HUES64 (cell line): ENCODE measurements around the gene SAMD8.

ENCODE experiments used
- H3K27ac ChIP-seq: 2 replicates; pipeline ENCODE4 v1.7.0; 2013; ENCODE audit warnings: low read depth, low read length, inconsistent platforms
- H3K27me3 ChIP-seq: 2 replicates; pipeline ENCODE4 v1.6.1; 2013; ENCODE audit warnings: mild to moderate bottlenecking, low read length; ENCODE audit not compliant: insufficient read depth
- H3K36me3 ChIP-seq: 2 replicates; pipeline ENCODE4 v1.6.1; 2013; ENCODE audit warnings: mild to moderate bottlenecking, low read length; ENCODE audit not compliant: insufficient read depth
- H3K4me1 ChIP-seq: 2 replicates; pipeline ENCODE4 v1.6.1; 2013; ENCODE audit warnings: mild to moderate bottlenecking, low read length, moderate library complexity; ENCODE audit not compliant: insufficient read depth
- H3K4me3 ChIP-seq: 2 replicates; pipeline ENCODE4 v1.5.1; 2013; ENCODE audit warnings: mild to moderate bottlenecking, low read length, moderate library complexity
- H3K9ac ChIP-seq: 2 replicates; pipeline ENCODE4 v1.6.1; 2013; ENCODE audit warnings: mild to moderate bottlenecking, low read depth, low read length
- H3K9me3 ChIP-seq: 2 replicates; pipeline ENCODE4 v1.6.1; 2013; ENCODE audit warnings: low read depth, low read length; ENCODE audit not compliant: insufficient read depth
- WGBS: fragments of 150-250, 120-280 bp; methylation state at CpG from one replicate; pipeline ENCODE4 v1.1.7; 2013; ENCODE audit warnings: missing lambda C conversion rate; 5-methylcytosine and 5-hydroxymethylcytosine counted together

Gene SAMD8

GRCh38 chr10:75086278-75086934, 25.1 kb upstream of the SAMD8 start:
- 85% methylated on average over 9 of the region's 9 CpGs for WGBS
- no peaks in the 10 kb centered on the region for H3K36me3 ChIP-seq

GRCh38 chr10:75088640-75089039, 22.8 kb upstream of the SAMD8 start:
- Histone ChIP-seq H3K9me3 (no peaks in the 10 kb centered on the region), H3K36me3 (no peaks in the 10 kb centered on the region), H3K4me3 (no peak overlapping the region), H3K4me1 (peaks cover 17% of the 10 kb centered on the region), H3K27me3 (no peaks in the 10 kb centered on the region), H3K27ac (no peak overlapping the region), H3K9ac (no peak overlapping the region)
- 87% methylated on average over 2 of the region's 2 CpGs for WGBS

More at GRCh38 chr10:75086278-75086934, 25.1 kb upstream of the SAMD8 start:
- H3K9ac ChIP-seq: no peak overlapping the region
- H3K4me1 ChIP-seq: peaks cover 18% of the 10 kb centered on the region
- no peaks in the 10 kb centered on the region for H3K9me3 ChIP-seq
- no peak overlapping the region for H3K4me3 ChIP-seq
- H3K27ac ChIP-seq: no peak overlapping the region
- peaks cover 1% of the 10 kb centered on the region; the same call in 1 of the 2 replicates for H3K27me3 ChIP-seq

- H3K4me1 ChIP-seq: peaks cover 7% of the 10 kb centered on the region; the same call in 1 of the 2 replicates
- no peak overlapping the region for H3K27ac ChIP-seq
- H3K27me3 ChIP-seq: no peaks in the 10 kb centered on the region
- H3K4me3 ChIP-seq: no peak overlapping the region
- H3K36me3 ChIP-seq: no peaks in the 10 kb centered on the region
- 87% methylated on average over 6 of the region's 6 CpGs for WGBS
- H3K9ac ChIP-seq: no peak overlapping the region
- H3K9me3 ChIP-seq: no peaks in the 10 kb centered on the region
Measured at GRCh38 chr10:75089634-75090033, 21.8 kb upstream of the SAMD8 start.

- Histone ChIP-seq H3K9ac (no peak overlapping the region), H3K27ac (no peak overlapping the region), H3K9me3 (no peaks in the 10 kb centered on the region), H3K27me3 (no peaks in the 10 kb centered on the region), H3K4me3 (no peak overlapping the region), H3K36me3 (no peaks in the 10 kb centered on the region), H3K4me1 (peaks cover 5% of the 10 kb centered on the region; the same call in 1 of the 2 replicates)
- WGBS: 92% methylated on average over 3 of the region's 3 CpGs
Measured at GRCh38 chr10:75091146-75091545, 20.3 kb upstream of the SAMD8 start.

GRCh38 chr10:75094465-75094864, 17.0 kb upstream of the SAMD8 start:
- whole genome bisulfite sequencing: 95% methylated on average over 10 of the region's 10 CpGs
- Histone ChIP-seq H3K9me3 (no peaks in the 10 kb centered on the region), H3K27ac (no peak overlapping the region), H3K9ac (no peak overlapping the region), H3K4me3 (no peak overlapping the region), H3K27me3 (no peaks in the 10 kb centered on the region), H3K4me1 (no peaks in the 10 kb centered on the region), H3K36me3 (no peaks in the 10 kb centered on the region)

DNA sequence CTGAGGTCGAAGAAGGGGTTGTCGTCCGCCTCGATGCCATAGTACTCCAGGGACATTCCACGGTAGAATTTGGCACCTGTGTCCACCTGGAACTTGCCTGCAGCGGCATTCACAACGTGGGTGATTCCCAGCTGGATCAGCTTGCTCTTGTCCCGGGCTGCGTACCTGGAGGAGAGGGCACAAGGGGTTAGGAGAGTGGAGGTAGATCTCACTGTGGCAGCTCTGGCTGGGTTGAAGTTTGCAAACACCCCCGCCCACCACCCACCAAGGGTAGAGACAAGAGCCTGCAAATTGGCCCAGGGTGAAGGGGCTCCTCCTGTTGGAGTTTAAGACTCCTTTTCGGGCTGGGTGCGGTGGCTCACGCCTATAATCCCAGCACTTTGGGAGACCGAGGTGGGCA, 15.8 kb upstream of the SAMD8 start:
- no peak overlapping the region for H3K4me3 ChIP-seq
- no peaks in the 10 kb centered on the region for H3K36me3 ChIP-seq
- H3K27me3 ChIP-seq: no peaks in the 10 kb centered on the region
- no peaks in the 10 kb centered on the region for H3K9me3 ChIP-seq
- peaks cover 6% of the 10 kb centered on the region for H3K4me1 ChIP-seq
- H3K9ac ChIP-seq: no peak overlapping the region
- 87% methylated on average over 14 of the region's 14 CpGs for WGBS
- no peak overlapping the region for H3K27ac ChIP-seq

DNA sequence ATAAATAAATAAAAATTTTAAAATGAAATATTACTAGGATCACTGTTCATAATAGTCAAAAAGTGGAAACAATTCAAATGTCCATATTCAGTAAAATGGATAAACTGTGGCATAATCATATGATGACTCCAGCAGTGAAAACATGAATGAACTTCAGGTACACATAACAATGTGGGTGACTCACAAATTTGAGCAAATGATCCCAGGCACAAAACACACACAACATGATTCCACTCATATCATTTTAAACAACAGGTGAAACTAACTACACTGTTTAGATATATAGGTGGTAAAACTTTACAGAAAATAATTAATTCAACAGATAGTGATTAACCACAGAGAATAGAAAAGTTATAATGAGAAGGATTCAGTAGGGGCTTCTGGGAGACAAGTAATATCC, 14.7 kb upstream of the SAMD8 start:
- no peaks in the 10 kb centered on the region for H3K9me3 ChIP-seq
- H3K4me1 ChIP-seq: peaks cover 10% of the 10 kb centered on the region
- H3K27me3 ChIP-seq: no peaks in the 10 kb centered on the region
- H3K9ac ChIP-seq: no peak overlapping the region
- H3K4me3 ChIP-seq: no peak overlapping the region
- no peaks in the 10 kb centered on the region for H3K36me3 ChIP-seq
- no peak overlapping the region for H3K27ac ChIP-seq

DNA sequence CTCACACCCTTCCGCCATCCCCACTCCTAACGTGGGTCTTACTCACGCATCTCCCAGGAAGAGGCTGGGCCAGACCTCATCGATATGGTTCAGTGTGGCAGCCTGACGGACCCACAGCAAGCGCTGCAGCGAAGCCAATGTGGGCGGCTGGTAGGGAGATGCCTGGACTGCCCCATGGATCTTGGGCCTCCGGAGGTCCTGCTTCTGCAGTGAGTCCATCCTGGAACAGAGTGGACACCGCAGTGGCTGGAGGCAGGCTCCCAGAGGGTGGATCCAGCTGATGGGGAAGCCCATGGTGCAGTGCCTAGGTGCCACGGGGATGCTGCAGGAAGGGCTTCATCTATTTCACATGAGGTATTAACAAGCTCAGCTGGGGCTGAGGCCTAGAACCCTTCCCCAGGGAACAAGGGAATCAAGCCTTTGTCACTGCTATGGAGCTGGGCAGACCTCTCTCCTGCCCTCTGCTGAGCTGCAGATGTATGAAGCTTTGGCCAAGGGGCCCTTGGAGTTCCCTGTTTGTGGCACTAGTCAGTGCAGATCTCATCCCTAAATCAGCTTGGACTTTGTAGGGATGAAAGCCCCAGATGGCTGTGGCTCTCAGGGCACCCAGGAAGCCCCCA, 13.7 kb upstream of the SAMD8 start:
- Histone ChIP-seq H3K4me1 (peaks cover 10% of the 10 kb centered on the region), H3K9me3 (no peaks in the 10 kb centered on the region), H3K4me3 (no peak overlapping the region), H3K27me3 (no peaks in the 10 kb centered on the region), H3K27ac (no peak overlapping the region), H3K36me3 (no peaks in the 10 kb centered on the region), H3K9ac (no peak overlapping the region)
- WGBS: 93% methylated on average over 11 of the region's 11 CpGs

DNA sequence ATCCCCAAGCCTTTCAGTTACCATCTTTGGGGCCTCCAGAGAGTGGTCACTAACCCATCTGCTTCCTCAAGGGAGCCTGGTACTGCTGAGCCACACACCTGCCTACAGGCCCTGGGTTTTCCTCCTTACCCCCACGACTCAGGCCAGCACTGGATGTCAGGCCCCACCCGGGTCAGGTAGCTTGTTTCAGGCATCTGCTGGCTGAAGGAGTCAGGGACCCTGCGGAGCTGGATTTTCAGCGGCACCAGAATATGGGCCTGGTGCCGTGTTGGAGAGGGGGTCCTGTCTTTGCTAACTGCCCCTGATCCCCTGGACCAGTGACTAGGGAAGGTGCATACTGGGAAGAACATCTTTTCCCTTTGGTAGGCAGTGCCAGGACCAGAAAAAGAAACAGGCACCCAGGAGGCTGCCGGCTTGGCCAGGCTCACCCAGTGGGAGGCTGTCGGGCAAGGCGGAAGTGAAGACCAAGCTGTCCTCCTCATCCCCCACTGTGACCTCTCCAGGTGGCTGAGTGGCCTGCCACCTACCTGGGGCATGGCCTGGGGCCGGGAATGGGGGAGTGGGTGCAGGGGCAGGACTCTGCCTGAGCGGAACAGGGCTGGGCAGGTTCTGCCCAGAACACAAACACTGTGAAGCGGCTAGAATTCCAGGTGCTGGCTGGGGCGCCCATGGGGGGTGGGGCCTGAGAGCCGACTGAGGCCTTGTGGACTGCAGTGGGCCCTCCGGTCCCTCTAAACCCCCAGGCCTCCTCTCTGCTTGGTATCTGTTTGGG, 12.4 kb upstream of the SAMD8 start:
- H3K4me1 ChIP-seq: peaks cover 10% of the 10 kb centered on the region
- H3K4me3 ChIP-seq: no peak overlapping the region
- no peaks in the 10 kb centered on the region for H3K36me3 ChIP-seq
- H3K27ac ChIP-seq: no peak overlapping the region
- 92% methylated on average over 14 of the region's 14 CpGs for WGBS
- H3K27me3 ChIP-seq: no peaks in the 10 kb centered on the region
- no peaks in the 10 kb centered on the region for H3K9me3 ChIP-seq
- no peak overlapping the region for H3K9ac ChIP-seq

- Histone ChIP-seq H3K9me3 (no peaks in the 10 kb centered on the region), H3K36me3 (no peaks in the 10 kb centered on the region), H3K27ac (peak overlapping the region; percentile 32; the same call in 1 of the 2 replicates), H3K27me3 (no peaks in the 10 kb centered on the region), H3K4me1 (peaks cover 10% of the 10 kb centered on the region), H3K4me3 (no peak overlapping the region), H3K9ac (no peak overlapping the region)
- 14% methylated on average over 18 of the region's 18 CpGs for WGBS
Measured at GRCh38 chr10:75099952-75100763, 11.3 kb upstream of the SAMD8 start.
